CD4-positive, CD25-positive, alpha-beta regulatory T cell (primary cell): ENCODE measurements around the gene PRG3. TPM values are rescaled to one million over a fixed set of nuclear protein-coding genes. Genes with fewer than 3 reads are reported as not detected.
A peak's percentile ranks its signal among the peaks of the same experiment; 100 is the strongest.

ENCODE experiments used
- ATAC-seq, 2 donors: fragments of 150-1000 bp; cut with Tn5 transposase; one replicate each; pipeline ENCODE4 v1.10.0; 2021; ENCODE audit warnings: low read depth in 2 of 2, moderate number of reproducible peaks in 2 of 2, moderate library complexity in 1 of 2
- DNase-seq, 3 donors: peaks; one replicate each; pipeline versions ENCODE4 v3.0.0 to v3.0.0-alpha.2; 2012 to 2022; ENCODE audit warnings: mixed read lengths in 1 of 3
- H3K27ac ChIP-seq: one replicate; pipeline ENCODE4 v1.7.0; 2013; ENCODE audit warnings: mild to moderate bottlenecking, low read length; ENCODE audit not compliant: insufficient read depth, poor library complexity, severe bottlenecking
- H3K27me3 ChIP-seq: one replicate; pipeline ENCODE4 v1.7.0; 2013; ENCODE audit warnings: low read length; ENCODE audit not compliant: control insufficient read depth, insufficient read depth
- H3K36me3 ChIP-seq: one replicate; pipeline ENCODE4 v1.7.0; 2013; ENCODE audit warnings: mild to moderate bottlenecking, low read length, moderate library complexity; ENCODE audit not compliant: control insufficient read depth, insufficient read depth
- H3K4me1 ChIP-seq: 2 replicates; pipeline ENCODE4 v1.7.0; 2013; ENCODE audit warnings: mild to moderate bottlenecking, low read length; ENCODE audit not compliant: insufficient read depth, control insufficient read depth, poor library complexity, severe bottlenecking
- H3K4me3 ChIP-seq: one replicate; pipeline ENCODE4 v1.7.0; 2013; ENCODE audit warnings: low read depth, mild to moderate bottlenecking, low read length, moderate library complexity
- H3K9me3 ChIP-seq, 2 experiments: 1 replicate in 1 of 2; 2 replicates in 1 of 2; pipeline ENCODE4 v1.7.0; 2013; ENCODE audit warnings: low read length in 2 of 2, mild to moderate bottlenecking in 1 of 2, moderate library complexity in 1 of 2; ENCODE audit not compliant: control insufficient read depth in 2 of 2
- H3K27ac Mint-ChIP-seq, 3 donors: one replicate each; pipeline ENCODE4 v1.8.0; 2020 to 2022; ENCODE audit warnings: mild to moderate bottlenecking in 3 of 3, mixed read lengths in 3 of 3, moderate library complexity in 2 of 3
- H3K27me3 Mint-ChIP-seq: one replicate; pipeline ENCODE4 v1.8.0; 2022; ENCODE audit warnings: mild to moderate bottlenecking, mixed read lengths
- H3K36me3 Mint-ChIP-seq: one replicate; pipeline ENCODE4 v1.8.0; 2020; ENCODE audit warnings: mixed read lengths
- H3K4me1 Mint-ChIP-seq, 4 donors: one replicate each; pipeline ENCODE4 v1.8.0; 2020 to 2022; ENCODE audit warnings: mixed read lengths in 4 of 4, mild to moderate bottlenecking in 1 of 4
- H3K4me3 Mint-ChIP-seq, 4 donors: one replicate each; pipeline ENCODE4 v1.8.0; 2020 to 2022; ENCODE audit warnings: mild to moderate bottlenecking in 4 of 4, mixed read lengths in 4 of 4, moderate library complexity in 3 of 4
- H3K9me3 Mint-ChIP-seq, 7 donors: one replicate each; pipeline ENCODE4 v1.8.0; 2020 to 2022; ENCODE audit warnings: mixed read lengths in 7 of 7, mild to moderate bottlenecking in 3 of 7, moderate library complexity in 2 of 7
- polyA plus RNA-seq, 4 donors: library from polyadenylated mRNA; unstranded; fragments of 300-500 nt; fragmentation: Illumina TruSeq; gene quantifications; one replicate each; pipeline ENCODE4 v1.2.3, GENCODE V29; 2021
- total RNA-seq: library from RNA; stranded (reverse); gene quantifications from one replicate; pipeline ENCODE4 v1.2.3, GENCODE V29; 2022

PRG3 gene
- total and polyA plus RNA-seq, 5 donors from 2014 or later: not detected

DNA sequence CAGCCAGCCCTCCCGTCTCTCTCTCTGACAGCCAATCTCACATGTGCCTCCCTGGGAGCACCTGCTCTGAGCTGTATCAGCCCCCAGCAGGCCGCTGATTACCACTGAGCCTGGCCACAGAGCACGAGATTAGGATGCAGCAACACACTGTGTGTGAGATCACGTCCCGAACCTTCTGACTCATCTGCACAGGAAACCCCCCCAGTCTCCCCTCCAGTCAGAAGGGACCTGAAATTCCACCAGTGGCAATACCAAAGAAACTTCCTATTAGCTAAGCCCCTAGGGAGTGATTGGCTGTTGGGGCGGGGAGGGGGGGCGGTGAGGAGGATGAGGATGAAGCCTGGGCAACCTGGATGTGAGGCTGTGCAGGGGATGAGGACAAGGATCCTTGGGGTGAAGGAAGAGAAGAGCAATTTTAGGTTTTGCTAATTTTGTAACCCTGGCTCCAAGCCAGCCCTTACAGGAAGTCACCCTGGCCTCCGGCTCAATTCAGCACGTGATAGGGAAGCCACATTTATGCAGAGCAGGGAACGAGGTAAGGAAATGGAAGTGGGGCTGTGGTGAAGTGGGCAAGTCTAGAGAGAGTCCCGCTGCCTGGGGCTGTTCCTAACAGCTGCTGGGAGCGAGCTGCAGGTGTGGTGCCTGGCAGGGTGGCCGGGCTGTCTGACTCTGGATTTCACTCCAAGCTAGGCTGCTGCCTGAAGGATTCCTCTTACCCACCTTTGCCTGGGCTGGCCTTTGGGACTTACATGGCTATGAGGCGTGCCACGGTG, 44.0 kb upstream of the PRG3 start:
- H3K9me3 Mint-ChIP-seq: no peaks in the 10 kb centered on the region
- peaks cover 12 to 51% (median 42%) of the 10 kb centered on the region in 4 donors for H3K4me1 Mint-ChIP-seq

DNA sequence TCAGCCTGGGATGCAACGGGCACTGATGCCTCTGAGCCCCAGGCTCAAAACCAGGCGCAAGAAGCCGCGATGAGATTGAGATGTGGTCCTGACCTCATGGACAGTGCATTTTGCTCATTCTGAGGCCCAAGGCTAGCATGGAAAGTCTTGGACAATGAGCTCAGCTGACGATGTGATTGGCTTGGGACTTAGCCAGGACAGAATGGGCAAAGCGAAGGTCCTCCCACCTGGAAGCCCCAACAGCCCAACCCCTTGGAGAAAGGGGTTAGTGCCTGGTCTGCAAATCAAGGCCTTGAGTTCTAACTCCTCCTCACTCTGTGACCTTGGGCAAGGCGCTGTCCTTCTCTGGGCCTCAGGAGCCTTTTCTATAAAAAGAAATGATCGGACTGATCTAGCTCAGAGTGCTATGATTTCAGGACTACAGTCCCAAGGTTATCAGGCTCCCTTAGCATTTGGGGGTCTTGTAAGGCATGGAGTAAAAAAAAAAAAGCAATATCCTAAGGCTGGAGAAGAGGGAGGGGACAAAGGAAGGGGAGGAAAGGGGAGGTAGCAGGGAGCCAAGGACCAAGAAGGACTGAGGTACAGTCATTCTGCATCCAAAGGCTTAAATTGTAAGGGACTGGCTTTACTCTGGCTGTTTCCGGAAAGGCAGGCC, 43.3 kb upstream of the PRG3 start:
- Histone ChIP-seq H3K27ac (peak overlapping the region; percentile 78), H3K27me3 (no peaks in the 10 kb centered on the region), H3K9me3 (no peaks in the 10 kb centered on the region), H3K36me3 (peaks cover 9% of the 10 kb centered on the region), H3K4me3 (peak overlapping the region; percentile 66), H3K4me1 (peaks cover 36% of the 10 kb centered on the region)
- peaks cover 12 to 51% (median 42%) of the 10 kb centered on the region in 4 donors for H3K4me1 Mint-ChIP-seq
- H3K9me3 Mint-ChIP-seq: no peaks in the 10 kb centered on the region
- peaks cover 28% of the 10 kb centered on the region for H3K36me3 Mint-ChIP-seq
- no peaks in the 10 kb centered on the region for H3K27me3 Mint-ChIP-seq
- H3K27ac Mint-ChIP-seq: peak overlapping the region; percentile 94 to 95 (median 95)
- H3K4me3 Mint-ChIP-seq: peak overlapping the region; percentile 53 to 92 (median 90)
- DNase-seq (no peak), ATAC-seq (no peak)

More for the DNA sequence above, 44.0 kb upstream of the PRG3 start:
- Mint-ChIP-seq H3K27me3 (no peaks in the 10 kb centered on the region), H3K27ac (peak overlapping the region; percentile 94 to 95 (median 95)), H3K36me3 (peaks cover 26% of the 10 kb centered on the region), H3K4me3 (peak overlapping the region; percentile 88 to 92 (median 90))
- Histone ChIP-seq H3K27ac (peak overlapping the region; percentile 78), H3K9me3 (no peaks in the 10 kb centered on the region), H3K4me1 (peaks cover 36% of the 10 kb centered on the region), H3K27me3 (no peaks in the 10 kb centered on the region), H3K4me3 (peak overlapping the region; percentile 66), H3K36me3 (peaks cover 5% of the 10 kb centered on the region)
- peak; percentile 94 to 95 for ATAC-seq
- DNase-seq: peak; percentile 65 to 85 (median 69)

DNA sequence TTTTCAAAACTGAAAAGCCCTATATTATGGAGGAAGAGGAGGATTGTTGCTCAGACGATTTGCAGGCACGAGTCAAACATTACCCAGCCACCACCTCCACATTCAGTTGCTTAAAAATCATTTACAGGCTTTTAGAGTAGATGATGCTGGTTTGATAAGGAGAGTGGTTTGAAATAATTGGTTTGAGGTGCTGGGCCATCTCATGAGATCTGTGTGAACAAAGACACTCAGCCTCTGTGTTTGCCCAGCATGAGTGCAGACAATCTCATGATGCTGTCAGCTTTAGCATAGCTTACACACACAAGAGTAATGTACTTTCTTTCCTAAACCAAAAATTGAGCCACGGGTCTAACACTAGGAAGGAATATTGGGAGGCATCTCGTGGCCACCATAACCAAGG, 41.7 kb upstream of the PRG3 start:
- DNase-seq: no peak
- Histone ChIP-seq H3K4me3 (no peak overlapping the region), H3K27me3 (no peaks in the 10 kb centered on the region), H3K36me3 (peaks cover 13% of the 10 kb centered on the region), H3K27ac (no peak overlapping the region), H3K4me1 (peaks cover 36% of the 10 kb centered on the region), H3K9me3 (no peaks in the 10 kb centered on the region)
- peaks cover 34% of the 10 kb centered on the region for H3K36me3 Mint-ChIP-seq
- H3K9me3 Mint-ChIP-seq: no peaks in the 10 kb centered on the region
- H3K4me1 Mint-ChIP-seq: peaks cover 12 to 51% (median 42%) of the 10 kb centered on the region in 4 donors
- ATAC-seq: no peak
- H3K27me3 Mint-ChIP-seq: no peaks in the 10 kb centered on the region
- H3K27ac Mint-ChIP-seq: peak overlapping the region; percentile 24 to 95 (median 80)
- peak overlapping the region in 2 of 4 donors; percentile 44 to 50 for H3K4me3 Mint-ChIP-seq

DNA sequence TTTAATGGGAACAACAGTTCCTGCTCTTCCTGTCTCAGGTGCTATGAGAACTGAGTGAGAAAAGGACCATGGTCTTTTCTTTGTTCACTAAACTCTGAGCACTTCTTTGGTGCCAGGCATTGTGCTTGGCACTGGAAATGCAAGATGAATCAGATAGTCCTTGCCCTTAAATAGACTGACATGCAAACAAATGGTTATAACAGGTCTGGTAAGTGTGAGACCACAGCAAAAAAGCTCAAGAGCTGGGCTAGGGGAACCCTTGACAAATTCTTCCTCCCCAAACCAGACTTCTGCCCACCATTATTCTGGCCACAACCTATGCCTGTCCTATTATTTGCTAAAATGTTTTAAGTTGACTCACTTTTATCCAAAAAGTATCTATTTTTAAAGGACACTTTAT, 40.9 kb upstream of the PRG3 start:
- peaks cover 42% of the 10 kb centered on the region for H3K36me3 Mint-ChIP-seq
- H3K27me3 Mint-ChIP-seq: no peaks in the 10 kb centered on the region
- peak overlapping the region in 1 of 4 donors; percentile 38 for H3K4me3 Mint-ChIP-seq
- Histone ChIP-seq H3K4me1 (peaks cover 32% of the 10 kb centered on the region), H3K4me3 (no peak overlapping the region), H3K9me3 (no peaks in the 10 kb centered on the region), H3K36me3 (peaks cover 22% of the 10 kb centered on the region), H3K27ac (no peak overlapping the region), H3K27me3 (no peaks in the 10 kb centered on the region)
- DNase-seq (no peak), ATAC-seq (no peak)
- no peaks in the 10 kb centered on the region for H3K9me3 Mint-ChIP-seq
- peaks cover 12 to 46% (median 38%) of the 10 kb centered on the region in 4 donors for H3K4me1 Mint-ChIP-seq
- H3K27ac Mint-ChIP-seq: peak overlapping the region in 1 of 3 donors; percentile 9

DNA sequence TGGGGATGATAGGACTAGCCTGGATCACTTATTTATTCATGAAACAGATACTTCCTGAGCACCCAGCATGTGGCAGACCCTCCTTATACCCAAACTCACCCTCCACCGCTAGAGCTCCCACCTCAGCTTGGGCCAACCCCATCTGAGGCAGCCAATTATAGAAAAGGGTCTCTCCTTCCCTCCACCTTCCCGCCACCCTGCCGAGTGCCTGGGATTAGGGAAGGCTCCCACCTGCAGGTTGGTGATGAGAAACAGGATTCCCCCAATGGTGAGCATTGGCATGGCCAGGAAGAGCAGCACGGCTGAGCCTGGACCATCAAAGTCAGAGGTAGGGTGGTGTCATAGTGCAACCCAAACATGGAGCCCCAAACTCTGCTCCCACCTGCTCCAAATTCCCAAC, 40.1 kb upstream of the PRG3 start:
- peak overlapping the region in 1 of 3 donors; percentile 54 for H3K27ac Mint-ChIP-seq
- H3K36me3 Mint-ChIP-seq: peaks cover 44% of the 10 kb centered on the region
- Histone ChIP-seq H3K9me3 (no peaks in the 10 kb centered on the region), H3K4me1 (peaks cover 24% of the 10 kb centered on the region), H3K36me3 (peaks cover 28% of the 10 kb centered on the region), H3K27me3 (no peaks in the 10 kb centered on the region), H3K4me3 (no peak overlapping the region), H3K27ac (no peak overlapping the region)
- H3K4me1 Mint-ChIP-seq: peaks cover 12 to 39% (median 33%) of the 10 kb centered on the region in 4 donors
- ATAC-seq (no peak), DNase-seq (no peak)
- H3K9me3 Mint-ChIP-seq: no peaks in the 10 kb centered on the region
- H3K4me3 Mint-ChIP-seq: no peak overlapping the region
- H3K27me3 Mint-ChIP-seq: no peaks in the 10 kb centered on the region

DNA sequence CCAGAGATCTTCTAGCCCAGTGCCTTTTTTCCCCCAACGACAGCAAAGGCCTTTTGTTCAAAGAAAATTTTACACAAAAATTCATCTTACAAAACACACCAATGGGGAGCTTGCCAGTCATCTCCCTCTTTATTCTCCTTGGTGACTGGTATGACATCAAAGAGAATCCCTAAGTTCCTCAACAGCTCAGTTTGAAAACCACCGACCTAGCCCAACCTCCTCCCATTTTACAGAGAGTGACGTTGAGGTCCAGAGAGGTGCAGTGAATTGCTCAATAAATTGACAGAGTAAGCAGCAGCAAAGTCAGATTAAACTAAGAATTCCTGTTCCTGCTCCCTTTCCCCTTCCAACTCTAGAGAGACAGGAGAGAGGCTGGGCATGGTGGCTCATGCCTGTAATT, 38.2 kb upstream of the PRG3 start:
- no peak overlapping the region for H3K4me3 ChIP-seq
- Mint-ChIP-seq H3K27me3 (no peaks in the 10 kb centered on the region), H3K9me3 (no peaks in the 10 kb centered on the region), H3K27ac (peak overlapping the region in 1 of 3 donors; percentile 35), H3K4me1 (peaks cover 12 to 23% (median 21%) of the 10 kb centered on the region in 4 donors), H3K36me3 (peaks cover 58% of the 10 kb centered on the region), H3K4me3 (no peak overlapping the region)
- no peaks in the 10 kb centered on the region for H3K27me3 ChIP-seq
- DNase-seq (no peak), ATAC-seq (no peak)
- H3K27ac ChIP-seq: no peak overlapping the region
- H3K36me3 ChIP-seq: peaks cover 45% of the 10 kb centered on the region
- no peaks in the 10 kb centered on the region for H3K9me3 ChIP-seq
- H3K4me1 ChIP-seq: peaks cover 5% of the 10 kb centered on the region

DNA sequence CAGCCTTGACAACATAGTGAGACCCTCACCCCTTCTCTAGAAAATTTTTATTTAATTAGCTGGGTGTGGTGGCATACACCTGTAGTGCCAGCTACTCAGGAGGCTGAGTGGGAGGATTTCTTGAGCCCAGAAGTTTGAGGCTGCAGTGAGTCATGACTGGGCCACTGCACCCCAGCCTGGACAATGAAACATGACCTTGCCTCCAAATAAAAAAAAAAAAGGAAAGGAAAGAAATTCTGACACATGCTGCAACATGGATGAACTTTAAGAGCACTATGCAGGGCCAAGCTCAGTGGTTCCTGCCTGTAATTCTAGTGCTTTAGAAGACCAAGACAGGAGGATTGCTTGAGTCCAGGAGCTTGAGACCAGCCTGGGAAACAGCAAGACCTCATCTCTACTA, 37.2 kb upstream of the PRG3 start:
- H3K36me3 Mint-ChIP-seq: peaks cover 62% of the 10 kb centered on the region
- ATAC-seq (no peak), DNase-seq (no peak)
- Histone ChIP-seq H3K27me3 (no peaks in the 10 kb centered on the region), H3K27ac (no peak overlapping the region), H3K4me1 (no peaks in the 10 kb centered on the region), H3K36me3 (peaks cover 55% of the 10 kb centered on the region), H3K9me3 (no peaks in the 10 kb centered on the region), H3K4me3 (no peak overlapping the region)
- H3K27ac Mint-ChIP-seq: no peak overlapping the region
- peaks cover 10 to 23% (median 17%) of the 10 kb centered on the region in 4 donors for H3K4me1 Mint-ChIP-seq
- no peak overlapping the region for H3K4me3 Mint-ChIP-seq
- H3K27me3 Mint-ChIP-seq: no peaks in the 10 kb centered on the region
- H3K9me3 Mint-ChIP-seq: no peaks in the 10 kb centered on the region
